WTC11 (cell line): ENCODE measurements around the gene FCER1G. TPM values are rescaled to one million over a fixed set of nuclear protein-coding genes. Genes with fewer than 3 reads are reported as not detected.

Experiments used
- ATAC-seq: fragments of 200-7000 bp; cut with Tn5 transposase; 2 replicates; pipeline ENCODE4 v1.10.0; 2021; ENCODE audit warnings: mild to moderate bottlenecking, moderate library complexity
- CTCF ChIA-PET: fragments of 300-600 bp; sonication (Branson Sonifier 250); formaldehyde crosslinking; loops from one replicate; lab custom pipeline; 2021; ENCODE audit warnings: antibody characterized with exemption; lab: Charles Lee
- POLR2A ChIA-PET: fragments of 350-600 bp; sonication (Branson Sonifier 250); formaldehyde crosslinking; loops from one replicate; lab custom pipeline; 2021; ENCODE audit warnings: antibody characterized with exemption; lab: Charles Lee
- DNase-seq: peaks from one replicate; pipeline ENCODE4 v3.0.0; 2021; ENCODE audit warnings: low spot score
- H3K27ac Mint-ChIP-seq: 2 replicates; pipeline ENCODE4 v1.8.0; 2021; ENCODE audit warnings: mixed read lengths
- H3K27me3 Mint-ChIP-seq: 2 replicates; pipeline ENCODE4 v1.8.0; 2021; ENCODE audit warnings: low read depth, mild to moderate bottlenecking, moderate library complexity, mixed read lengths
- H3K36me3 Mint-ChIP-seq: 2 replicates; pipeline ENCODE4 v1.8.0; 2021; ENCODE audit warnings: mixed read lengths
- H3K4me1 Mint-ChIP-seq: 2 replicates; pipeline ENCODE4 v1.8.0; 2022; ENCODE audit warnings: mixed read lengths
- H3K4me3 Mint-ChIP-seq: 2 replicates; pipeline ENCODE4 v1.8.0; 2021; ENCODE audit warnings: mild to moderate bottlenecking, moderate library complexity, mixed read lengths
- H3K9me3 Mint-ChIP-seq: 2 replicates; pipeline ENCODE4 v1.8.0; 2021; ENCODE audit warnings: mixed read lengths
- AFF4 ChIP-seq: sonication (generic); formaldehyde crosslinking; IDR thresholded peaks from 2 replicates; pipeline ENCODE4 v1.8.1; 2023; ENCODE audit warnings: mild to moderate bottlenecking, missing genetic modification reagents, borderline replicate concordance
- ATF6 ChIP-seq: sonication (generic); formaldehyde crosslinking; IDR thresholded peaks from 2 replicates; pipeline ENCODE4 v1.8.1; 2023; ENCODE audit warnings: mild to moderate bottlenecking, missing genetic modification reagents
- CREM ChIP-seq: sonication (generic); formaldehyde crosslinking; IDR thresholded peaks from 2 replicates; pipeline ENCODE4 v1.8.1; 2022; ENCODE audit warnings: mild to moderate bottlenecking, missing genetic modification reagents, moderate library complexity
- CTCF ChIP-seq: fragments of 200-600 bp; IDR thresholded peaks from 2 replicates; pipeline ENCODE4 v1.8.0; 2022; ENCODE audit warnings: antibody characterized with exemption
- ESRRA ChIP-seq: sonication (generic); formaldehyde crosslinking; IDR thresholded peaks from 2 replicates; pipeline ENCODE4 v1.8.1; 2022; ENCODE audit warnings: mild to moderate bottlenecking, missing genetic modification reagents, borderline replicate concordance
- FOXJ3 ChIP-seq: sonication (generic); formaldehyde crosslinking; IDR thresholded peaks from 2 replicates; pipeline ENCODE4 v1.9.0; 2021; ENCODE audit warnings: missing genetic modification reagents, mild to moderate bottlenecking, borderline replicate concordance
- FOXK1 ChIP-seq: sonication (generic); formaldehyde crosslinking; IDR thresholded peaks from 2 replicates; pipeline ENCODE4 v1.8.0; 2022; ENCODE audit warnings: mild to moderate bottlenecking, moderate library complexity, missing genetic modification reagents
- GRHL2 ChIP-seq: fragments of 250-450 bp; sonication (Bioruptor Pico); IDR thresholded peaks from 2 replicates; pipeline ENCODE4 v1.8.0; 2022; ENCODE audit warnings: mild to moderate bottlenecking, moderate library complexity; ENCODE audit not compliant: insufficient replicate concordance, severe bottlenecking
- STAT6 ChIP-seq: sonication (generic); formaldehyde crosslinking; conservative IDR thresholded peaks from 2 replicates; pipeline ENCODE4 v1.8.1; 2023; ENCODE audit warnings: mild to moderate bottlenecking, low read depth, missing genetic modification reagents, moderate library complexity
- ZNF219 ChIP-seq: sonication (generic); formaldehyde crosslinking; IDR thresholded peaks from 2 replicates; pipeline ENCODE4 v1.8.0; 2023; ENCODE audit warnings: missing genetic modification reagents, mild to moderate bottlenecking, borderline replicate concordance
- ZNF232 ChIP-seq: sonication (generic); formaldehyde crosslinking; IDR thresholded peaks from 2 replicates; pipeline ENCODE4 v1.8.0; 2022; ENCODE audit warnings: mild to moderate bottlenecking, missing genetic modification reagents
- ZNF263 ChIP-seq: sonication (generic); formaldehyde crosslinking; IDR thresholded peaks from 2 replicates; pipeline ENCODE4 v1.8.1; 2022; ENCODE audit warnings: low read depth, mild to moderate bottlenecking, moderate library complexity, missing genetic modification reagents
- ZNF396 ChIP-seq: fragments of 250-450 bp; sonication (Bioruptor Pico); IDR thresholded peaks from 2 replicates; pipeline ENCODE4 v1.8.0; 2021; ENCODE audit warnings: mild to moderate bottlenecking, moderate library complexity, borderline replicate concordance
- ZNF416 ChIP-seq: fragments of 250-450 bp; sonication (Bioruptor Pico); IDR thresholded peaks from 2 replicates; pipeline ENCODE4 v1.9.0; 2021; ENCODE audit warnings: mild to moderate bottlenecking, inconsistent platforms
- ZNF423 ChIP-seq: fragments of 250-450 bp; sonication (Bioruptor Pico); IDR thresholded peaks from 2 replicates; pipeline ENCODE4 v2.1.2; 2022; ENCODE audit warnings: mild to moderate bottlenecking, moderate library complexity
- ZSCAN18 ChIP-seq: fragments of 250-450 bp; sonication (Bioruptor Pico); IDR thresholded peaks from 2 replicates; pipeline ENCODE4 v2.1.2; 2022; ENCODE audit warnings: mild to moderate bottlenecking, moderate library complexity
- total RNA-seq: library from RNA; stranded (reverse); gene quantifications from 3 replicates; pipeline ENCODE4 v1.2.3, GENCODE V29; 2021

The FCER1G gene
- total RNA-seq, 1 experiment from 2014 or later, result 0.85 TPM

GRCh38 chr1:161207173-161207572 is 7.9 kb upstream of the FCER1G start (continued):
- TF ChIP-seq AFF4 (CRISPR knock-in tag) (no peak), ZNF423 (CRISPR knock-in tag) (no peak), FOXK1 (CRISPR knock-in tag) (no peak), CREM (CRISPR knock-in tag) (no peak), ESRRA (no peak)

- no peaks in the 10 kb centered on the region; the same call in 1 of the 2 replicates for H3K27me3 Mint-ChIP-seq
- H3K4me3 Mint-ChIP-seq, result no peak overlapping the region
- peak overlapping the region; percentile 93 for H3K27ac Mint-ChIP-seq
- ChIA-PET CTCF (interaction anchor here (1.1 to 2.3 kb wide), 5 partner anchors 12 to 172 kb away, joined by 3 to 15 read pairs (median 6); partner anchors contain the start of genes ADAMTS4 and TOMM40L), POLR2A (no interaction called here)
- DNase-seq (peak; percentile 91), ATAC-seq (peak; percentile 98)
- peaks cover 6% of the 10 kb centered on the region for H3K4me1 Mint-ChIP-seq
- H3K36me3 Mint-ChIP-seq, result peaks cover 65% of the 10 kb centered on the region
- H3K9me3 Mint-ChIP-seq, result no peaks in the 10 kb centered on the region
- TF ChIP-seq ZNF232 (0 out of 2 replicates have a peak, but pooled peaks have one; percentile 20), ZNF219 (no peak), CTCF (peak; percentile 81)
These were observed 5.2 kb upstream of the FCER1G start for GRCh38 chr1:161209790-161210409.

GRCh38 chr1:161214369-161214768 is 726 bp upstream of the FCER1G start:
- peaks cover 45% of the 10 kb centered on the region for H3K36me3 Mint-ChIP-seq
- H3K27me3 Mint-ChIP-seq, result no peaks in the 10 kb centered on the region; the same call in 1 of the 2 replicates
- ChIA-PET POLR2A (no interaction called here), CTCF (no interaction called here)
- ATAC-seq (no peak), DNase-seq (no peak)
- H3K9me3 Mint-ChIP-seq, result no peaks in the 10 kb centered on the region
- peaks cover 32% of the 10 kb centered on the region for H3K4me1 Mint-ChIP-seq
- no peak overlapping the region for H3K27ac Mint-ChIP-seq
- H3K4me3 Mint-ChIP-seq, result no peak overlapping the region
- TF ChIP-seq ZNF263, result no peak

GRCh38 chr1:161216945-161217712 is 2.0 kb downstream of the FCER1G start:
- DNase-seq, result no peak
- TF ChIP-seq ZNF416 (CRISPR knock-in tag) (no peak), FOXJ3 (CRISPR knock-in tag) (no peak), ZNF232 (no peak), ZNF396 (CRISPR knock-in tag) (no peak), ZSCAN18 (CRISPR knock-in tag) (no peak), ATF6 (no peak), GRHL2 (no peak), FOXK1 (CRISPR knock-in tag) (no peak), STAT6 (CRISPR knock-in tag) (no peak)
- ChIA-PET POLR2A (interaction anchor here (0.5 to 1.4 kb wide), 2 partner anchors 9 to 164 kb away, joined by 5 to 7 read pairs; partner anchors contain the start of gene TOMM40L), CTCF (interaction anchor here (1.2 to 3.5 kb wide), 4 partner anchors 8 to 89 kb away, joined by 4 to 29 read pairs (median 6); partner anchors contain the start of gene TOMM40L)
- Mint-ChIP-seq H3K36me3 (peaks cover 27% of the 10 kb centered on the region), H3K27me3 (no peaks in the 10 kb centered on the region), H3K4me3 (no peak overlapping the region), H3K4me1 (peaks cover 33% of the 10 kb centered on the region), H3K27ac (no peak overlapping the region), H3K9me3 (no peaks in the 10 kb centered on the region)
- no peak for ATAC-seq
